GM23248 (cell line): ENCODE data around the gene IRF2BP2. TPM values are rescaled to one million over a fixed set of nuclear protein-coding genes. Genes with fewer than 3 reads are reported as not detected.

Experiments
- DNase-seq: peaks from one replicate; pipeline ENCODE4 v3.0.0-alpha.2; 2015
- H2AFZ ChIP-seq: fragments of 200-600 bp; sonication (generic); 2 replicates; pipeline ENCODE4 v1.6.1; 2016; ENCODE audit warnings: antibody characterized with exemption
- H3F3A ChIP-seq: fragments of 200-600 bp; sonication (generic); 2 replicates; pipeline ENCODE4 v1.6.1; 2016; ENCODE audit warnings: mild to moderate bottlenecking, antibody characterized with exemption, mixed run types; ENCODE audit not compliant: insufficient read depth
- H3K27ac ChIP-seq: fragments of 200-600 bp; sonication (generic); 2 replicates; pipeline ENCODE4 v1.5.1; 2016; ENCODE audit warnings: mild to moderate bottlenecking
- H3K27me3 ChIP-seq: fragments of 200-600 bp; sonication (generic); replicated peaks from 2 replicates; pipeline ENCODE4 v1.6.1; 2016; ENCODE audit warnings: mild to moderate bottlenecking; ENCODE audit not compliant: insufficient read depth
- H3K36me3 ChIP-seq: fragments of 200-600 bp; sonication (generic); 2 replicates; pipeline ENCODE4 v1.6.1; 2016; ENCODE audit warnings: low read depth, mild to moderate bottlenecking
- H3K4me1 ChIP-seq: fragments of 200-600 bp; sonication (generic); 2 replicates; pipeline ENCODE4 v1.6.1; 2016; ENCODE audit warnings: mild to moderate bottlenecking; ENCODE audit not compliant: insufficient read depth
- H3K4me2 ChIP-seq: fragments of 200-600 bp; sonication (generic); one replicate; pipeline ENCODE4 v1.6.1; 2016; ENCODE audit warnings: mild to moderate bottlenecking; ENCODE audit not compliant: unreplicated experiment
- H3K4me3 ChIP-seq: fragments of 200-600 bp; sonication (generic); 2 replicates; pipeline ENCODE4 v1.5.1; 2016; ENCODE audit warnings: mild to moderate bottlenecking
- H3K79me2 ChIP-seq: fragments of 200-600 bp; sonication (generic); 2 replicates; pipeline ENCODE4 v1.6.1; 2016; ENCODE audit warnings: mild to moderate bottlenecking; ENCODE audit not compliant: insufficient read depth
- H3K9ac ChIP-seq: fragments of 200-600 bp; sonication (generic); 2 replicates; pipeline ENCODE4 v1.6.1; 2016; ENCODE audit warnings: mild to moderate bottlenecking
- H3K9me2 ChIP-seq: fragments of 200-600 bp; sonication (generic); 2 replicates; pipeline ENCODE4 v1.6.1; 2016; ENCODE audit warnings: mixed run types, mild to moderate bottlenecking, moderate library complexity; ENCODE audit not compliant: insufficient read depth
- H3K9me3 ChIP-seq: fragments of 200-600 bp; sonication (generic); one replicate; pipeline ENCODE4 v1.6.1; 2017; ENCODE audit warnings: low read depth
- H4K20me1 ChIP-seq: fragments of 200-600 bp; sonication (generic); 2 replicates; pipeline ENCODE4 v1.6.0; 2016; ENCODE audit not compliant: insufficient read depth
- EZH2 ChIP-seq: fragments of 200-600 bp; sonication (generic); IDR thresholded peaks from 2 replicates; pipeline ENCODE4 v1.6.1; 2018; ENCODE audit warnings: antibody characterized with exemption, mild to moderate bottlenecking; ENCODE audit not compliant: insufficient read depth, poor library complexity, severe bottlenecking
- EZH2phosphoT487 ChIP-seq: fragments of 200-600 bp; sonication (generic); IDR thresholded peaks from 2 replicates; pipeline ENCODE4 v1.6.1; 2018; ENCODE audit warnings: antibody characterized with exemption, moderate library complexity, mild to moderate bottlenecking, low read depth; ENCODE audit not compliant: insufficient read depth
- WGBS, 2 experiments: methylation state at CpG; one replicate each; pipeline ENCODE4 v1.1.6; 2015 to 2017; ENCODE audit warnings: low lambda C conversion rate in 2 of 2, low coverage in 1 of 2; ENCODE audit errors: missing lambda C conversion rate in 2 of 2; 5-methylcytosine and 5-hydroxymethylcytosine counted together
- in situ Hi-C: fragments of 300-500 bp; cut with MboI; formaldehyde crosslinking; loops from 2 replicates; pipeline ENCODE4 v1.15.0; 2020
- polyA plus RNA-seq: library from polyadenylated mRNA; unstranded; fragments of >200 nt; fragmentation: Nextera tagmentation; extraction: Ambion mirVana; gene quantifications from 2 replicates; pipeline ENCODE4 v1.2.1, GENCODE V29; 2016
- total RNA-seq: library from RNA; depleted of rRNA; stranded (reverse); fragments of >200 nt; shearing (Covaris generic); gene quantifications from 2 replicates; pipeline ENCODE4 v1.2.3, GENCODE V29; 2014

IRF2BP2 gene
- total and polyA plus RNA-seq, 2 experiments from 2014 or later: 12.9 to 60.7 TPM

DNA sequence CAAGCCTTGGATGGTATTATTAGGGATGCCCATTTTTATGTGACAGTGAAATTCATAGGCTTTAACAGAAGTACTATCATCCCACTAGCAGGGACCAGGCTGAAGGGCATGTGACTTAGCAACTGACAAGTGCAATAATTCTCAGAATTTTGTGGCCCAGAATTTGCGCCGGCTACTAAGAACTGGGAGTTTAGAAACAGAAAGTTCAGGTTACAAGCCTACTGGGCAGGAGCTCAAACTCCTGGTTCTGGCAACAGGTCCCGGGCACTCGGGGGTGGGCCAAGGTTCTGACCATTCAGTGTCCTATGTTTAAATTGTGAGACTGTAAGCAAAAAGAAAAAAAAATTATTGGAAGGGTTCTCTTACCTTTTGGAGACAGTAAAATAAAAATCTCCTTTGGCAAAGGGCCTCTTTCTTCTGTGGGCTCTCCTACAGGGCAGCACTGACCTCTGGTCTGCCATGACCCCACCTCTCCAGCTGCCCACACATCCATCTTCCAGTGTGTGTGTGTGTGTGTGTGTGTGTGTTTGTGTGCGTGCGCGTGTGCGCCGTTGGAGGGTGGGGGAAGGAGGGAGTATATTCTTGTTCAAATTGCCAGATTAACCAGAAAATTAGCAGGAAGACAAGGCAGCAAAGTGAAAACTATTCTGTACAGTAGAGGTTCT, 26.1 kb downstream of the IRF2BP2 start:
- H3K9ac ChIP-seq: no peak overlapping the region
- no peak overlapping the region for H3K4me2 ChIP-seq
- 84 to 87% methylated on average over 9 of the region's 9 CpGs for WGBS, 2 experiments
- H3K27me3 ChIP-seq: no peaks in the 10 kb centered on the region
- H3K4me3 ChIP-seq: no peak overlapping the region
- no peak for DNase-seq
- no peaks in the 10 kb centered on the region for H3K9me2 ChIP-seq
- H3K27ac ChIP-seq: no peak overlapping the region
- H3K79me2 ChIP-seq: no peaks in the 10 kb centered on the region
- H3K9me3 ChIP-seq: no peaks in the 10 kb centered on the region
- in situ Hi-C loops: no loop called here
- H4K20me1 ChIP-seq: no peaks in the 10 kb centered on the region
- no peak overlapping the region for H2AFZ ChIP-seq
- no peaks in the 10 kb centered on the region for H3K36me3 ChIP-seq
- TF ChIP-seq EZH2phosphoT487: no peak
- TF ChIP-seq EZH2: no peak
- peaks cover 22% of the 10 kb centered on the region for H3K4me1 ChIP-seq
- peaks cover 28% of the 10 kb centered on the region for H3F3A ChIP-seq

DNA sequence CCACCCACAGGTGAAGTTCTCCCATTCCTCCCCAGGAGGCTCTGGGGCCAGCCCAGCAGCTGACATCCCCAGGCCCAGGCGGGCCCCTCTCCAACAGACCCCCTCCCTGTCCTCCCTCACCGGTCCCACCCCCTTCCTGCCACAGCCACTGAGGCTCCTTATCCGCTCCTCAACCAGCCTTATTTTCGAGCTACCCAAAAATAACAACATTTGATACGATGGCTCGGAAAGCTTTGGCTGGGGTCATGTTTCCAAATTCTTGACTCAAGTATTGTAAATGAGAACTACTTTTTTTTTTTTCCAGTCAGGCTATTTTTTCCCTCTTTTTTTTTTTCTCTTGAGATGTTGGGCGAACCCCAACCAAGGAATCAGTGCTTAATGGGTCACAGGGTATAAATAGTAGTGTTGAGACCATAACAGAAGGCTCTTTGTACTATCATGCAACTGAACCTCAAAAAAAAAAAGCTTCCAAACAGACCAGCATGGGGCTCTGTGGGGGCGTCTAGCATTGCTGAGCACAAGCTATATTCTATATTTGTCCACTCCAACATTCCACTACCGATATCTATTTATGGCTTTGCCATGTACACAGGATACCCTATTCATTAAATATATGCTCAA, 27.2 kb downstream of the IRF2BP2 start:
- Histone ChIP-seq H3K4me1 (peaks cover 21% of the 10 kb centered on the region), H3F3A (peaks cover 28% of the 10 kb centered on the region), H2AFZ (no peak overlapping the region), H3K4me3 (no peak overlapping the region), H3K4me2 (no peak overlapping the region), H3K36me3 (no peaks in the 10 kb centered on the region), H3K9me3 (no peaks in the 10 kb centered on the region), H3K9ac (no peak overlapping the region), H3K27ac (no peak overlapping the region), H3K79me2 (no peaks in the 10 kb centered on the region), H3K27me3 (no peaks in the 10 kb centered on the region), H4K20me1 (no peaks in the 10 kb centered on the region), H3K9me2 (no peaks in the 10 kb centered on the region)
- in situ Hi-C loops: no loop called here
- no peak for DNase-seq
- TF ChIP-seq EZH2 (no peak), EZH2phosphoT487 (no peak)
- 88 to 92% methylated on average over 8 to 9 of the region's 9 CpGs for WGBS, 2 experiments

DNA sequence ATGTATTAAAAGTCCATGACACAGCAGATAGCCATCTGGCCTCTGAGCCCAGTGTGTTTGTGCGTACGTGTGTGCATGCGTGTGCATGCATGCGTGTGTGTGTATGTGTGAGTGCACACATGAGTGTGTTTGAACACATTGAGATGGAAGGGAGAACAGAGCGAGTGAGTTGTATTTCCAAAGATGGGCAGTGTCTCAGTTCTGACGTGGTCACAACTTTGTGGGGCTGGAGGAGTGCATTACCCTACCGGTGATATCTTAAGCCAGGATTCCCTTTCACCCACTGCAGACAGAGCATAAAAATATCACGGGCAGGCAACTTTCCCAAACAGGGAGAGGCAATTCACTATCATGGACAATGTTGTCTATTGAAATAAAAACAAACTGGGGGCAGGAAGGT, 27.8 kb downstream of the IRF2BP2 start:
- H3F3A ChIP-seq: peaks cover 28% of the 10 kb centered on the region
- in situ Hi-C loops: no loop called here
- TF ChIP-seq EZH2phosphoT487: no peak
- TF ChIP-seq EZH2: no peak

DNA sequence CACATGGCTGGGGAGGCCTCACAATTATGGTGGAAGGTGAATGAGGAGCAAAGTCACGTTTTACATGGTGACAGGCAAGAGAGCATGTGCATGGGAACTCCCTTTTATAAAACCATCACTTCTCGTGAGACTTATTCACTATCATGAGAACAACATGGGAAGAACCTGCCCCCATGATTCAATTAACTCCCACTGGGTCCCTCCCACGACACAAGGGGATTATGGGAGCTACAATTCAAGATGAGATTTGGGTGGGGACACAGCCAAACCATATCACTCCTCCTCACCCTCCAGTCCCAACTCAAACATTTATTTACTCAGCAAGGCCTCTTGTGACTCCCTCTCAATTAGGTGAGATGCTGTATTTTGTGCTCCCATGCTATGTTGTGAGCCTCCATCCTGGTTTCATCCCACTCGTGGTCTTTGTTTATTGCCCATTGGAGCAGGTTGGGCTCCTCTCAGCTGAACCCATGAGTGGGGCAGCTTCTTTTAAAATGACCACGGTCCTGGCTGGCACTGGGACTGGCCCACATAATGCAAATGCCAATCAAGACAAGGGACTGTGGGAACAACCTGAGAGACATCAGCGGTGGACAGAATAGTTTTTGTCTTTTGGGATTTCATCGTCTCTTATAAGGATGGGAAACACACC, 28.8 kb downstream of the IRF2BP2 start:
- whole genome bisulfite sequencing, 2 experiments: 69 to 74% methylated on average over 7 of the region's 7 CpGs
- DNase-seq: no peak

More for the DNA sequence above, 27.8 kb downstream of the IRF2BP2 start:
- no peaks in the 10 kb centered on the region for H3K79me2 ChIP-seq
- H3K4me2 ChIP-seq: no peak overlapping the region
- no peaks in the 10 kb centered on the region for H3K9me2 ChIP-seq
- no peak for DNase-seq
- H3K9me3 ChIP-seq: no peaks in the 10 kb centered on the region
- H3K36me3 ChIP-seq: no peaks in the 10 kb centered on the region
- no peak overlapping the region for H2AFZ ChIP-seq
- H3K4me3 ChIP-seq: no peak overlapping the region
- H3K27me3 ChIP-seq: no peaks in the 10 kb centered on the region
- no peak overlapping the region for H3K9ac ChIP-seq
- no peaks in the 10 kb centered on the region for H4K20me1 ChIP-seq
- WGBS, 2 experiments: 69 to 71% methylated on average over 8 of the region's 8 CpGs
- H3K27ac ChIP-seq: no peak overlapping the region
- peaks cover 21% of the 10 kb centered on the region for H3K4me1 ChIP-seq

More for the DNA sequence above, 28.8 kb downstream of the IRF2BP2 start:
- Histone ChIP-seq H3K9me3 (no peaks in the 10 kb centered on the region), H3K9me2 (no peaks in the 10 kb centered on the region), H3K79me2 (no peaks in the 10 kb centered on the region), H3K4me2 (no peak overlapping the region), H3K27ac (no peak overlapping the region), H2AFZ (no peak overlapping the region), H3K27me3 (no peaks in the 10 kb centered on the region), H3F3A (peaks cover 18% of the 10 kb centered on the region), H3K4me3 (no peak overlapping the region), H4K20me1 (no peaks in the 10 kb centered on the region), H3K4me1 (peaks cover 16% of the 10 kb centered on the region), H3K9ac (no peak overlapping the region), H3K36me3 (no peaks in the 10 kb centered on the region)
- TF ChIP-seq EZH2phosphoT487 (no peak), EZH2 (no peak)
- in situ Hi-C loops: no loop called here
